Activated CD8-positive, alpha-beta T cell treated with anti-CD3 and anti-CD28 coated beads for 36 hours (primary cell): Measurements from ENCODE around the gene IKZF3. TPM values are rescaled to one million over a fixed set of nuclear protein-coding genes. Genes with fewer than 3 reads are reported as not detected.
A peak's percentile ranks its signal among the peaks of the same experiment; 100 is the strongest.

ENCODE experiments used
- ATAC-seq: fragments of 200-7000 bp; cut with Tn5 transposase; one replicate; pipeline ENCODE4 v1.10.0; 2021; ENCODE audit warnings: mild to moderate bottlenecking, moderate library complexity
- CTCF ChIA-PET: fragments of 350-600 bp; sonication (Branson Sonifier 250); formaldehyde crosslinking; loops from one replicate; lab custom pipeline; 2021; ENCODE audit warnings: antibody characterized with exemption; lab: Charles Lee
- POLR2A ChIA-PET: fragments of 350-600 bp; sonication (Branson Sonifier 250); formaldehyde crosslinking; loops from one replicate; lab custom pipeline; 2021; ENCODE audit warnings: antibody characterized with exemption; lab: Charles Lee
- DNase-seq: peaks from one replicate; pipeline ENCODE4 v3.0.0-alpha.2; 2020
- H3K27ac Mint-ChIP-seq: one replicate; pipeline ENCODE4 v1.8.0; 2021; ENCODE audit warnings: mild to moderate bottlenecking, mixed read lengths
- H3K27me3 Mint-ChIP-seq: one replicate; pipeline ENCODE4 v1.8.0; 2021; ENCODE audit warnings: mixed read lengths
- H3K36me3 Mint-ChIP-seq: one replicate; pipeline ENCODE4 v1.8.0; 2021; ENCODE audit warnings: low read depth, mixed read lengths
- H3K4me1 Mint-ChIP-seq: one replicate; pipeline ENCODE4 v1.8.0; 2021; ENCODE audit warnings: low read depth, mixed read lengths
- H3K4me3 Mint-ChIP-seq: one replicate; pipeline ENCODE4 v1.8.0; 2021; ENCODE audit warnings: mild to moderate bottlenecking, moderate library complexity, mixed read lengths
- H3K9me3 Mint-ChIP-seq: one replicate; pipeline ENCODE4 v1.8.0; 2021; ENCODE audit warnings: mixed read lengths
- CTCF ChIP-seq: fragments of 200-600 bp; IDR thresholded peaks from one replicate; pipeline ENCODE4 v1.8.0; 2022; ENCODE audit warnings: antibody characterized with exemption, mild to moderate bottlenecking
- intact Hi-C: fragments of 100-400 bp; cut with micrococcal nuclease; formaldehyde crosslinking; loops from one replicate; pipeline ENCODE4 v1.10.0; 2022
- total RNA-seq, 2 experiments: library from RNA; stranded (reverse); gene quantifications; one replicate each; pipeline ENCODE4 v1.2.3, GENCODE V29; 2021

The IKZF3 gene
- total RNA-seq, 2 experiments from 2014 or later: 52.1 to 52.2 TPM

DNA sequence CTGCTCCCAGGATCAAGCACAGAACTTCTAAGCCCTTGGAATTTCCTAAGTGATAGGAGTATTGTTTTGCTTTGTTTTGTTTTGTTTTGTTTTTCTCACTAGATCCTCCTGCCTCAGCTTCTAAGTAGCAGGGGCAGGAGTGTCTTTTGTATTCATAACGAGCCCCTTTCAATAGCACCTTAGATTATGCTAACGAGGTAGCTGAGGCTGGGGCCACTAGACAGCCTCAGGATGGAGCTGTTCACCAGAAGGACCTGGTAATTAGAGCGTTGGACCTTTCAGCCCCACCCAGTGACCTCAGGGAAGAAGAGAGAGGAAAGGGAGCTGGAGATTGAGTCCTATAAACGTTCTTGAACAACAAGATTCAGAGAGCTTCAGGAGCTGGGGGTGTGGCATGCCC lies 43.6 kb downstream of the IKZF3 start:
- H3K4me1 Mint-ChIP-seq: peaks cover 56% of the 10 kb centered on the region

DNA sequence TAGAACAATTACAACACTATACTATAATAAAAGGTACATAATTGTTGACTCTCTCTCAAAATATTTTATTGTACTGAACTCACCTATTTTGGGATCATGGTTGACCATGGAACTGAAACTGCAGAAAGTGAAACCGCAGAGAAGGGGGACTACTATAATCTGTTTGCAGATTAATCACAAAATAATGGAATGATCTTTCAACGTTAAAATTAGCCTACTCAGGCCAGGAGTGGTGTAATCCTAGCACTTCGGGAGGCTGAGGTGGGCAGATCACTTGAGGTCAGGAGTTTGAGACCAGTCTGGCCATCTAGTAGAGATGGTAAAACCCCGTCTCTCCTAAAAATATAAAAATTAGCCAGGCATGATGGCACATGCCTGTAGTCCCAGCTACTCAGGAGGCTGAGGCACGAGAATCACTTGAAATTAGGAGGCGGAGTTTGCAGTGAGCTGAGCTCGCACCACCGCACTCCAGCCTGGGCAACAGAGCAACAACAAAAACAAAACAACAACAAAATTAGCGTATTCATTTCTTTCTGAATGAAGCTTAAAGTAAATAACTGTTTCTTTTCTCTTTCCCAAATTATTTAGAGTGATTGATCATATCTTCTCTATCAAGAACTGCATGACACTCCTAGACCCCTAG lies 45.6 kb downstream of the IKZF3 start:
- no peak for ATAC-seq
- no peaks in the 10 kb centered on the region for H3K27me3 Mint-ChIP-seq
- CTCF ChIA-PET: interaction anchor here (1.0 to 1.6 kb wide), 8 partner anchors 10 to 195 kb away, joined by 3 to 8 read pairs (median 4); partner anchors contain the start of gene IKZF3
- peaks cover 72% of the 10 kb centered on the region for H3K4me1 Mint-ChIP-seq
- intact Hi-C loops: loop anchor here (2.0 kb wide), 1 partner anchor 46 kb away; the partner anchor contains the start of gene IKZF3
- DNase-seq: no peak
- H3K4me3 Mint-ChIP-seq: no peak overlapping the region
- peaks cover 17% of the 10 kb centered on the region for H3K9me3 Mint-ChIP-seq
- peak overlapping the region; percentile 85 for H3K27ac Mint-ChIP-seq
- peaks cover 75% of the 10 kb centered on the region for H3K36me3 Mint-ChIP-seq
- POLR2A ChIA-PET: interaction anchor here (0.9 to 2.8 kb wide), 7 partner anchors 10 to 63 kb away, joined by 3 to 9 read pairs (median 4); partner anchors contain the start of gene IKZF3
- no peak for TF ChIP-seq CTCF

More for the DNA sequence above, 43.6 kb downstream of the IKZF3 start:
- H3K27me3 Mint-ChIP-seq: no peaks in the 10 kb centered on the region
- peaks cover 82% of the 10 kb centered on the region for H3K36me3 Mint-ChIP-seq
- intact Hi-C loops: no loop called here
- H3K27ac Mint-ChIP-seq: peak overlapping the region; percentile 58
- ATAC-seq (peak; percentile 35), DNase-seq (peak; percentile 21)
- no peak overlapping the region for H3K4me3 Mint-ChIP-seq
- POLR2A ChIA-PET: interaction anchor here (1.0 to 2.8 kb wide), 6 partner anchors 11 to 65 kb away, joined by 3 to 9 read pairs (median 4); partner anchors contain the start of gene IKZF3
- CTCF ChIA-PET: interaction anchor here (0.8 to 2.2 kb wide), 9 partner anchors 15 to 199 kb away, joined by 3 to 12 read pairs (median 3); partner anchors contain the start of gene IKZF3
- TF ChIP-seq CTCF: no peak
- peaks cover 35% of the 10 kb centered on the region for H3K9me3 Mint-ChIP-seq

DNA sequence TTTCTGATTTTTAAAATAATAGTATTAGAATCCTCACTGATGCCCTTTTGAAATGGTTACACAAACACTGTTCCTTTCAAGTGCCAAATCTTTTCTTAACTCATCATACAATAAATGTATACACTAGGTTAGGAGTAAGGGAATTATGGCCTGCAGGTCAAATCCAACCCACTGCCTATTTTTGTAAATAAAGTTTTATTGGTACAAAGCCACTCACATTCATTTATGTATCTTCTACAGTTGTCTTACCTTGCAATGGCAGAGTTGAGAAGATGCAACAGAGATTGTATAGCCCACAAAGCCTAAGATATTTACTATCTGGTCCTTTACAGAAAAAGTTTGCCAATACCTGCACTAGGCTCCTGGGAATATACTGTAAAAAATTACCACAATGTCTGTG lies 47.8 kb downstream of the IKZF3 start:
- ChIA-PET POLR2A (interaction anchor here (0.6 to 1.6 kb wide), 3 partner anchors 9 to 63 kb away, joined by 3 read pairs; no protein-coding TSS in a partner anchor), CTCF (no interaction called here)
- no peak for ATAC-seq
- no peak for TF ChIP-seq CTCF
- H3K4me1 Mint-ChIP-seq: peaks cover 72% of the 10 kb centered on the region
- intact Hi-C loops: no loop called here
- no peaks in the 10 kb centered on the region for H3K27me3 Mint-ChIP-seq
- no peak overlapping the region for H3K4me3 Mint-ChIP-seq
- no peaks in the 10 kb centered on the region for H3K9me3 Mint-ChIP-seq
- H3K36me3 Mint-ChIP-seq: peaks cover 68% of the 10 kb centered on the region
- no peak overlapping the region for H3K27ac Mint-ChIP-seq
- no peak for DNase-seq

GRCh38 chr17:39814497-39814896 lies 49.6 kb downstream of the IKZF3 start:
- no peak for TF ChIP-seq CTCF
- ChIA-PET POLR2A (interaction anchor here (1.2 to 2.0 kb wide), 6 partner anchors 20 to 59 kb away, joined by 3 to 7 read pairs (median 5); no protein-coding TSS in a partner anchor), CTCF (interaction anchor here (1.3 to 1.4 kb wide), 2 partner anchors 20 to 60 kb away, joined by 3 read pairs; no protein-coding TSS in a partner anchor)
- intact Hi-C loops: loop anchor here (5.0 kb wide), 1 partner anchor 42 kb away; no protein-coding TSS in a partner anchor
- no peaks in the 10 kb centered on the region for H3K9me3 Mint-ChIP-seq
- no peak for ATAC-seq
- H3K4me1 Mint-ChIP-seq: peaks cover 63% of the 10 kb centered on the region
- DNase-seq: no peak
- peak overlapping the region; percentile 80 for H3K27ac Mint-ChIP-seq
- H3K36me3 Mint-ChIP-seq: peaks cover 61% of the 10 kb centered on the region
- H3K27me3 Mint-ChIP-seq: no peaks in the 10 kb centered on the region
- H3K4me3 Mint-ChIP-seq: peak overlapping the region; percentile 62
